A549 (cell line): Measurements from ENCODE around the gene ELMOD1. TPM values are rescaled to one million over a fixed set of nuclear protein-coding genes. Genes with fewer than 3 reads are reported as not detected.

Source experiments
- ATAC-seq, 2 experiments: fragments of 200-7000 bp in 1 of 2; fragments of >200 bp in 1 of 2; cut with Nextera tagmentation in 1 of 2; cut with Tn5 transposase in 1 of 2; 3 replicates each; pipeline versions ENCODE4 v1.8.0 to v1.9.1; 2018 to 2020; ENCODE audit warnings: mild to moderate bottlenecking in 1 of 2, moderate library complexity in 1 of 2
- CTCF ChIA-PET: fragments of 300-600 bp; sonication (Branson Sonifier 250); formaldehyde crosslinking; extraction: SDS; loops from one replicate; lab custom pipeline; 2021; ENCODE audit warnings: antibody characterized with exemption, inconsistent platforms; lab: Yijun Ruan, JAX
- POLR2A ChIA-PET: fragments of 350-600 bp; formaldehyde crosslinking; extraction: SDS; loops from one replicate; lab custom pipeline; 2021; ENCODE audit warnings: antibody characterized with exemption, inconsistent platforms; lab: Yijun Ruan, JAX
- DNase-seq, 2 experiments: peaks; one replicate each; pipeline versions ENCODE4 v3.0.0 to v3.0.0-alpha.2; 2011 to 2016; ENCODE audit warnings: low read depth in 1 of 2, low spot score in 1 of 2
- FAIRE-seq: peaks from 2 replicates; lab custom pipeline; 2011; peaks lifted over from hg19 to GRCh38; lab: Jason Lieb, UNC
- H3K27ac ChIP-seq, 2 experiments: fragments of >200 bp; sonication (Bioruptor Twin); formaldehyde crosslinking; 3 replicates each; pipeline ENCODE4 v1.5.1; 2016 to 2017
- H3K4me1 ChIP-seq: fragments of >200 bp; sonication (Bioruptor Twin); formaldehyde crosslinking; 3 replicates; pipeline ENCODE4 v1.6.1; 2016
- H3K4me2 ChIP-seq: fragments of >200 bp; sonication (Bioruptor Twin); formaldehyde crosslinking; 3 replicates; pipeline ENCODE4 v1.6.1; 2016
- H3K4me3 ChIP-seq: fragments of >200 bp; sonication (Bioruptor Twin); formaldehyde crosslinking; 3 replicates; pipeline ENCODE4 v1.5.1; 2016
- H3K9me3 ChIP-seq: fragments of >200 bp; sonication (Bioruptor Twin); formaldehyde crosslinking; 3 replicates; pipeline ENCODE4 v1.6.1; 2016
- CBX2 ChIP-seq: fragments of 200-600 bp; sonication (generic); IDR thresholded peaks from 2 replicates; pipeline ENCODE4 v1.6.1; 2016; ENCODE audit warnings: low read depth, mild to moderate bottlenecking, borderline replicate concordance
- EHMT2 ChIP-seq: fragments of 200-600 bp; sonication (generic); IDR thresholded peaks from 2 replicates; pipeline ENCODE4 v1.6.1; 2016; ENCODE audit warnings: antibody characterized with exemption, low read depth, mild to moderate bottlenecking, moderate library complexity
- GATA3 ChIP-seq: IDR thresholded peaks from 2 replicates; pipeline ENCODE4 v1.6.1; 2012; ENCODE audit warnings: borderline replicate concordance
- HOXB13 ChIP-seq: fragments of 250-450 bp; sonication (Bioruptor Pico); IDR thresholded peaks from 2 replicates; pipeline ENCODE4 v1.5.0; 2020; ENCODE audit warnings: low read depth, mild to moderate bottlenecking, moderate library complexity
- HOXB5 ChIP-seq: fragments of 250-450 bp; sonication (Bioruptor Pico); IDR thresholded peaks from 2 replicates; pipeline ENCODE4 v1.5.0; 2020; ENCODE audit warnings: mild to moderate bottlenecking, moderate library complexity
- JUN ChIP-seq, 2 experiments: fragments of >200 bp; sonication (Bioruptor Twin); formaldehyde crosslinking; IDR thresholded peaks; 2 replicates in 1 of 2; 3 replicates in 1 of 2; pipeline ENCODE4 v1.6.1; 2016 to 2017
- JUNB ChIP-seq: fragments of >200 bp; sonication (Bioruptor Twin); formaldehyde crosslinking; IDR thresholded peaks from 2 replicates; pipeline ENCODE4 v1.6.1; 2016
- MAFK ChIP-seq: fragments of 450-650 bp; IDR thresholded peaks from 2 replicates; pipeline ENCODE4 v1.6.1; 2014; ENCODE audit not compliant: partially characterized antibody
- MAZ ChIP-seq: fragments of 150-350 bp; IDR thresholded peaks from 2 replicates; pipeline ENCODE4 v1.6.1; 2014; ENCODE audit warnings: antibody characterized with exemption, low read depth, low read length, borderline replicate concordance
- MYC ChIP-seq: IDR thresholded peaks from 2 replicates; pipeline ENCODE4 v1.6.1; 2012; ENCODE audit warnings: mild to moderate bottlenecking, inconsistent platforms, low read length, improper control_type of control experiment, borderline replicate concordance
- NFE2L2 ChIP-seq: fragments of 150-350 bp; conservative IDR thresholded peaks from 2 replicates; pipeline ENCODE4 v1.6.1; 2014; ENCODE audit warnings: low read length
- NR3C1 ChIP-seq: fragments of >200 bp; sonication (Bioruptor Twin); formaldehyde crosslinking; IDR thresholded peaks from 3 replicates; pipeline ENCODE4 v1.6.1; 2017
- PHF8 ChIP-seq: fragments of 200-600 bp; sonication (generic); IDR thresholded peaks from 2 replicates; pipeline ENCODE4 v1.6.1; 2016; ENCODE audit warnings: low read depth, mild to moderate bottlenecking, antibody characterized with exemption, moderate library complexity, borderline replicate concordance
- POLR2A ChIP-seq: IDR thresholded peaks from 2 replicates; pipeline ENCODE4 v1.6.1; 2012; ENCODE audit warnings: mild to moderate bottlenecking, low read length
- RAD21 ChIP-seq, 2 experiments: fragments of >200 bp in 1 of 2; sonication (Bioruptor Twin) in 1 of 2; formaldehyde crosslinking in 1 of 2; IDR thresholded peaks in 1 of 2; conservative IDR thresholded peaks in 1 of 2; 2 replicates in 1 of 2; 3 replicates in 1 of 2; pipeline ENCODE4 v1.6.1; 2012 to 2018; ENCODE audit warnings: inconsistent platforms in 1 of 2
- REST ChIP-seq: fragments of 200-600 bp; sonication (generic); IDR thresholded peaks from 2 replicates; pipeline ENCODE4 v1.6.1; 2016; ENCODE audit warnings: antibody characterized with exemption, mild to moderate bottlenecking, moderate library complexity
- RFX5 ChIP-seq: fragments of 450-650 bp; IDR thresholded peaks from 2 replicates; pipeline ENCODE4 v1.7.1; 2014; ENCODE audit warnings: antibody characterized with exemption, mild to moderate bottlenecking, moderate library complexity
- TFCP2L1 ChIP-seq: fragments of 250-450 bp; sonication (Bioruptor Pico); IDR thresholded peaks from 2 replicates; pipeline ENCODE4 v1.5.0; 2021; ENCODE audit warnings: mild to moderate bottlenecking
- TP53 ChIP-seq: fragments of 250-450 bp; sonication (Bioruptor Pico); IDR thresholded peaks from 2 replicates; pipeline ENCODE4 v1.5.0; 2021; ENCODE audit warnings: mild to moderate bottlenecking, moderate library complexity
- ZFP36 ChIP-seq: fragments of 450-650 bp; IDR thresholded peaks from 2 replicates; pipeline ENCODE4 v1.6.1; 2014; ENCODE audit warnings: borderline replicate concordance; ENCODE audit not compliant: partially characterized antibody
- WGBS: methylation state at CpG from one replicate; pipeline ENCODE4 v1.1.6; 2017; ENCODE audit errors: missing lambda C conversion rate; 5-methylcytosine and 5-hydroxymethylcytosine counted together
- polyA plus RNA-seq, 4 experiments: library from polyadenylated mRNA; depleted of rRNA in 3 of 4; stranded (reverse); fragments of >200 nt; fragmentation: RNase III in 1 of 4; extraction: RNeasy Plus Mini Kit Qiagen cat#74134 plus additional on column Dnase treatment in 1 of 4; gene quantifications; 2 replicates in 3 of 4; 3 replicates in 1 of 4; pipeline ENCODE4 v1.2.3, GENCODE V29; 2011 to 2017
- TF ChIP-seq, protein P1 (sequence below): IDR thresholded peaks from 2 replicates; pipeline ENCODE4 v1.6.1; 2012

Gene ELMOD1
- polyA plus RNA-seq, 2 of the 4 experiments (the other 2 are of a cell fraction) = 0.04 to 0.08 TPM

- WGBS = 0% methylated on average over 1 of the region's 1 CpG
- no peak for TF ChIP-seq NFE2L2
- TF ChIP-seq CBX2 = no peak
- no peak for TF ChIP-seq PHF8
- TF ChIP-seq EHMT2 = no peak
- no peak for TF ChIP-seq TFCP2L1
- TF ChIP-seq, protein P1, sequence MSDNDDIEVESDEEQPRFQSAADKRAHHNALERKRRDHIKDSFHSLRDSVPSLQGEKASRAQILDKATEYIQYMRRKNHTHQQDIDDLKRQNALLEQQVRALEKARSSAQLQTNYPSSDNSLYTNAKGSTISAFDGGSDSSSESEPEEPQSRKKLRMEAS = no peak
- no peak for TF ChIP-seq JUNB
- no peak for TF ChIP-seq NR3C1
- no peak for TF ChIP-seq MAZ
- no peak for TF ChIP-seq MYC
- no peak for TF ChIP-seq HOXB5 (CRISPR knock-in tag)
- TF ChIP-seq TP53 (CRISPR knock-in tag) = no peak
- TF ChIP-seq HOXB13 (CRISPR knock-in tag) = no peak
- no peak for TF ChIP-seq POLR2A
- TF ChIP-seq JUN (IDR thresholded peaks at IDR 0.05) = no peak
- TF ChIP-seq REST = no peak
- Histone ChIP-seq H3K27ac (no peak overlapping the region), H3K4me3 (no peak overlapping the region), H3K4me2 (no peak overlapping the region), H3K9me3 (no peaks in the 10 kb centered on the region), H3K4me1 (no peaks in the 10 kb centered on the region)
- DNase-seq = no peak
- ChIA-PET POLR2A (no interaction called here), CTCF (no interaction called here)
- ATAC-seq = no peak
- no peak for FAIRE-seq
These were observed 29.0 kb downstream of the ELMOD1 start for GRCh38 chr11:107619926-107620325.

- FAIRE-seq (no peak), ATAC-seq (no peak), DNase-seq (no peak)
- no peaks in the 10 kb centered on the region for H3K4me1 ChIP-seq
- POLR2A ChIA-PET = no interaction called here
- no peak overlapping the region for H3K4me3 ChIP-seq
- 39% methylated on average over 1 of the region's 1 CpG for WGBS
- no peak overlapping the region for H3K4me2 ChIP-seq
- H3K9me3 ChIP-seq = no peaks in the 10 kb centered on the region
- no peak overlapping the region for H3K27ac ChIP-seq
- TF ChIP-seq ZFP36 (no peak), GATA3 (no peak), RAD21 (conservative IDR thresholded peaks at IDR 0.05 in 1 of 2, IDR thresholded peaks at IDR 0.05 in 1 of 2) (no peak), RFX5 (no peak)
- CTCF ChIA-PET = interaction anchor here (0.9 kb wide), 1 partner anchor 68 kb away, joined by 3 read pairs; no protein-coding TSS in a partner anchor
These were observed 30.1 kb downstream of the ELMOD1 start for GRCh38 chr11:107621081-107621480.

DNA sequence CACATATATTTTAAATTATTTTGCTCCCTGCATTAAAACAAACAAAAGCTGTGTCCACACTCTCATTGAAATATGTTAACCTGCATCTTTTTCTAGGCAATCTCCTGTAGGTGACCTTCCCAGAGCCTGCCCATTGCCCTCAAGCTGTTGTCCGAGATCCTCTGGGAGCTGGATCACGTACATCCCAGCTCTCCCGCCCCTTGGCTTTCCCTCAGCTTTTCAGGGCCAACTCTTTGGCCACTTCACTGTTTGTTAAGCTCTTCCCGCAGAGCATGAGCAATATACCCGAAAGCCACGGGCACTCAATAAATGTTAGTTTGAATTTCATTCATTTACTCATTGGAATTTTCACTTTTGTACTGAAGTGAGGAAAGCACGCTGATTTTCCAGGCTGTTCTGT is 32.2 kb downstream of the ELMOD1 start:
- DNase-seq = no peak
- Histone ChIP-seq H3K4me1 (no peaks in the 10 kb centered on the region), H3K4me2 (no peak overlapping the region), H3K27ac (no peak overlapping the region), H3K9me3 (no peaks in the 10 kb centered on the region), H3K4me3 (no peak overlapping the region)
- CTCF ChIA-PET = interaction anchor here (0.8 to 1.4 kb wide), 2 partner anchors 16 to 66 kb away, joined by 3 read pairs; no protein-coding TSS in a partner anchor
- FAIRE-seq = no peak
- TF ChIP-seq MAFK = no peak
- TF ChIP-seq, all 56 proteins: peak for 0
- POLR2A ChIA-PET = no interaction called here
- ATAC-seq = no peak
- WGBS = 47% methylated on average over 7 of the region's 7 CpGs
